Skeletal muscle cell (primary cell): ENCODE results near the gene GALNT3.
A peak's percentile ranks its signal among the peaks of the same experiment; 100 is the strongest.

Experiments used
- DNase-seq: peaks from one replicate; pipeline ENCODE4 v3.0.0-alpha.2; 2010; ENCODE audit warnings: low read depth
- H3K4me3 ChIP-seq: 2 replicates; pipeline ENCODE4 v1.5.1; 2011; ENCODE audit warnings: low read depth, mild to moderate bottlenecking, control low read depth, low read length, moderate library complexity

Gene GALNT3

DNA sequence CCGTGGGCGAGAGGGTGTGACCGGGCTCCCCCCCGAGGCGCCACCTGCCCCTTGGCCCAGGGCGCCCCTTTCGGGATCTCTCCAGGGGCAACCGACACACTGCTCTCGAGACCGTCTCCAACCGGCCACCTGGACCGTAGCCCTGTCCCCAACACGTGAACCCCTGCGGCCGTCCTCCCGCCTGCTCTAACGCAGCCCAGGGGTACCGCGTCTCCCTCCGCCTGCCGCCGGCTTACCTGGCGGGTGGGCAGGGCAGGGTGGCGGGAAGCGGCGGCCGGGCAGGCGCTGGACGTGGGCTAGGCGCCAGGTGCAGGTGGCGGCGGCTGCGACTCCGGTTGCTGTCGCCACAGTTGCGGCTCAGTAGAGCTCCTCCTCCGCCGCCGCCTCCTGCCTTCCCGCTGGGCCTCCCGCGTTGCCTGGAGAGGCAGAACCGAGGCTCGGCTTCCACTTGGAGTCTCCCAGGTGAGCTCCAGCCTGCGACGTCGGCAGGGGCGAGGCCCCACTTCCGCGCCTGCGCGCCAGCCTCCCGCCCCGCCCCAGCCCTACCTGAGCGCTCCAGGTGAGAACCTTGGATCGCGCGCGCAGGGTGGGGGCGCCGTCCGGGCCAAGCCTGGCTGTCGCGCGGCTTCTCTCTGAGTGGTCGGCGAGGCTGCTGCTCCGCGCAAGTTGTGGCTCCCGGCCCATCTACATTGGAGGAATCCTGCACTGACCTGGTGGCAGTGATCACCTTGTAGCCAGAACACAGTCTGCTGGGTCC, at the start of gene GALNT3:
Gene GALNT3, minus strand, starts transcription at position 469 of the 757 bp plus-strand sequence. CDS start 23,547 bp downstream, outside the sequence.
- peak within 1 kb of the TSS; percentile 61 for H3K4me3 ChIP-seq
- DNase-seq: no peak

DNA sequence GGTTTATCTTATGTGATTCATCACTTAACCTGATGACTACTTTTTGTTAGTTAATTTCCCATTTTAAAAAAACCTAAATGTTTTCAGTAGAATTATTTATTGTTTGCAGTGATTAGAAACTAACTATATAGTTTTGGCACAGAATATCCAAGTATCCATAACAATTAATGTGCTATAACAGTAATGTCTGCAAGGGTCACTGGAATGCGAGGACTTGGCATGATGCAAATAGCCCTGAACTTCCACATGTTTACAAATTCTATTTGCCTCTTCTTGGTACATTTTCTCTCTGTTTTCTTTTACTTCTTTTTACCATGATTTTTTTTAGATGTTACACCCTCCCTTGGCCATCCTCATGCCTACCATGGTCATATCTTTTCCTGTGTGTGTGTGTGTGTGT, 49.3 kb upstream of the GALNT3 start:
- no peak for DNase-seq
- H3K4me3 ChIP-seq: no peak overlapping the region

DNA sequence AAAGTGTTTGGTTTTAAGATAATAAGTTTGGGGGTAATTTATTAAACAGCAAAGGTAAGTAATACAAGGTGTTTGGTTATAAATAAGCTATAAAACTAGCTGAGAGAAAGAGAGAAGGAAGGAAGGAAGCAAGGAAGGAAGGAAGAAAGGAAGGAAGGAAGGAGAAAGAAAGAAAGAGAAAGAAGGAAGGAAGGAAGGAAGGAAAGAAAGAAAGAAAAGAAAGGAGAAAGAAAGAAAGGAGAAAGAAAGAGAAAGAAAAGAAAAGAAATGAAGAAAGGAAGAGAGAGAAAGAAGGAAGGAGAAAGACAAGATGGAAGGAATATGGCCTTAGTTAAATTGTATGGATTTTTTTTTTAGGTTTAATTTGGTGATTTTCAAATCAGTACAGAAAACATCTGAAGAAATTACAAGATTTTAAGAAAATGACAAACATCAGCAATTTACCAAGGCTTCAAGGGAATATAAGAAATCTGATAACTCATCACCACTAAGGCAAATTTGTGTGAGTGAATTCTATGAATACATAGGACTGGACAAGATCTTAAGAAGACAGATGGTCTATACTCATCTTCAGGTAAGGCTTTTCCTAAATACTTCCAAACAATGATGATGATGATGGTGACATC, 46.4 kb upstream of the GALNT3 start:
- no peak for DNase-seq
- no peak overlapping the region for H3K4me3 ChIP-seq

DNA sequence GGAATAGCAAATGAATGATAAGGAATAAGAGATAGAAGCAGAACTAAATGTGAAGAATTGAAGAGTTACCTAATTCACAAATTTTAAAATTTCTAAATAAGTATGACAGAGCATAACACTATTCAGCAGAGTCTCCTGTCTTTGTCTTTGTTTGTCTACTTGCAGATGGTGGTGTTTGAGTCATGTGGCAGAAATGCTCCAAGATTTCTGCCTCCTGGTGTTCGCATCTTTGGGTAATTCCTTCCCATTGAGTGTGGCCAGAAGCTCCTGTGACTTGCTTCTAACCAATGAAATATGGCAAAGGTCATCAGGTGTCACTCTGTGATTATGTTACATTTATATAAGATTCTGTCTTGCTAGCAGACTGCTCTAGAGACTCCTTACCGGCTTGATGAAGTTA, 45.6 kb upstream of the GALNT3 start:
- no peak overlapping the region for H3K4me3 ChIP-seq
- DNase-seq: no peak

DNA sequence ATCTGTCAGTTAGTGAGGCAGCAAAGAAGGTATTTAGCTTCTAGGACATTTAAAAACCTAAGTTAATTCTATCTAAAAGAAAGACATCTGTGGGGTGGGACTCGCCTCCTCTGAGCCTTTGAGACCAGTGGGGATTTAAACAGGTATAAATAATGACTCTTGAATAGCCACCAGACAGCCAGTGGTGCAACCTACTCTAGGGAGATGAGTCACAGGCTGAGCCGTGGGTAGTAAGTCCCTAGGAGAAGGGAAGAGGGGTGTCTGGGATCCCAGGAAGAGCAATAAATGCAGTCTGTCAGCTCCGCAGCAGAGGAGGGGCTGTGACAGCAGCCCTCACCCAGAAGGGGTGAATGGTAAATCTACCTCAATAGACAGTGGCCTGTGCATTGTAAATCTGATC, 43.1 kb upstream of the GALNT3 start:
- DNase-seq: no peak

DNA sequence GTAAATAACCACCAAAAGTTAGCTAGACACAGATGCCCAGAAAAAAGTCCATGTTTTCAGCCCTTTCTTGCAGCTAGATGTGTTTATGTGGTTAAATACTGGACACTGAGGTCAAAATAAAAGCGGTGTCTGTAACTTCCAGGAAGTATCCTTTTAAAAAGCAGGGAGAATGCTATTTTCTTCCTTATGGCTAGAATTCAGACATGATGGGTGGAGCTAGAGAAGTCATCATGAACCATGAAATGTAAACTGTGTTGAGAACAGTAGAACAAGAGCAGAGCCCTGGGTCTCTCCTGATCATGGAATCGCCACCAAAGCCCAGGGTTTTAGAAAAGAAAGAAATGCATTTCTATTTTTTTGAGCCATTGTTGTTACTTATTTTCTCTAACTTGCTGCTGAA, 41.3 kb upstream of the GALNT3 start:
- no peak for DNase-seq
- H3K4me3 ChIP-seq: no peak overlapping the region

More for the DNA sequence above, 43.1 kb upstream of the GALNT3 start:
- no peak overlapping the region for H3K4me3 ChIP-seq

DNA sequence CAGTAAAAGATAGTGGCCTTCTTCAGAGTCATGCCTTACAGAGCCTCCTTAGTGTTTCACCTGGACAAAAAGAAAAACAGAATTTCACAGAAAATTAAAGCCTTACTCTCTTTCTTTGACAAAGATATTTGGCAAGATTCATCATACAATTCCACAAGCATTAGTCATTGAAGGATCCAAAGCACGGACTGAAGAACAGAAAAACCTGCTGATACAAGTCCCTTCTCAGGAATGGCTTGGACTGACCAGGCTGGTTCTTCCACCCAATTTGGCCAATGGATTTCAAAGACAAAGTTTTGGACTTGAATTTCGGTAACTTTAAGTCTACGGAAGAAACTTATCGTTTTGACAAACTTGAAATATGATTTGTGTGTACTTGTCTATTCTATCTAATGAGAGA, 39.1 kb upstream of the GALNT3 start:
- no peak for DNase-seq
- H3K4me3 ChIP-seq: no peak overlapping the region

DNA sequence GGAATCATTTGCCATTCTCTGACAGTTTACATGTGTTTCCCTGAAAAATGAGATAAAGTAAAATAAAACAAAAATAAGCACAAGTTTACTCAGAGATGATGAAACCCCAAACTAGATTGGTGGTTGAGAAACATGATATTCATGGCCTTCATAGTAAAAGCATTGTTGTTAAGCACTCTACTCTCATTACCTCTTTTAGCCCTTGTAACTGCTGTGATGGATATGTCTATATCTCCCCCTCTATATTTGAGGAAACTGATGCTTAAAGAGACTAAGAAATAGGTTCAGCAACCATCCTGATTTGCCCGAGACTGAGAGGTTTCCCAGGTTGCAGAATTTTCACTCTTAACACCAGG, 33.9 kb upstream of the GALNT3 start:
- H3K4me3 ChIP-seq: no peak overlapping the region
- DNase-seq: no peak

DNA sequence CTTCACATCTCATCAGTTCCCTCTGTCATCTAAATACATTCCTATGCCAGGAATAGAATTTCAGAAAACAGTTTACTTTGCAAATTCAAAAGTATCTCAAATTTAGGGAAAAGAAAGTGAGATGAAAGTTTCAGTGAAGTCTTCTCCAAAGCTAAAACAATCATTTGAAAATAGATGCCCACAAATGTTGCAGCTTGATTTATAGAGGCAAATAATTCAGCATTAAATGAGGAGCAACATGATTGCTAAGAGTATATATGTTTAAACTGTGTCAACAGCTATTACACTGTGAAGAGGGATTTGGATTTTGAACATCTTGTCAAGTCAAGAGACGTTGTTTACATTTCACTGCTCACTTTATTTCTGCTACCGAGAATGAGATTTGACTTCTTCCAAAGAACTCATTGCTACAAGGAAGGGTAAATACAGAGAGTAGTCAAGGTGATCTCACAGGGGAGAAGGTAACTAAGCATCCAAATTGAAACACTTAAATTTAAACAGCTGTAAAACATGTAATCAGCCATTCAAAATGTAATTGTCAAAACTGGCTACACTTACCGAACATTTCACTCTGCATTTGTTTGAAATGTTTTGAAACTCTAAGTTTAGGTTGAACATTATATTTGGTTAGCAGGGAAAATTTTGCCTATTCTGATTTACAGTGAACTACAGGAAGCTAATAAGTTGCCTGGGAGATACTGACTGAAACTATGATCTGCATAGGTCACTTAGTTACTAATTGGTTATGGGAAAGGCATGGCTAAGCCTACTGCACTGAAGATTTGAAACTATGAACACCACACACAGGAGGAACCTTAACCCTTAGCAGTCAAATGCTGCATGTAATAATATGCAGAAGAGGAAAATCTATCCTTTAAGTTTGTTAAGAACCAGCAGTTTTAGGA, 33.2 kb upstream of the GALNT3 start:
- DNase-seq: no peak
- no peak overlapping the region for H3K4me3 ChIP-seq

DNA sequence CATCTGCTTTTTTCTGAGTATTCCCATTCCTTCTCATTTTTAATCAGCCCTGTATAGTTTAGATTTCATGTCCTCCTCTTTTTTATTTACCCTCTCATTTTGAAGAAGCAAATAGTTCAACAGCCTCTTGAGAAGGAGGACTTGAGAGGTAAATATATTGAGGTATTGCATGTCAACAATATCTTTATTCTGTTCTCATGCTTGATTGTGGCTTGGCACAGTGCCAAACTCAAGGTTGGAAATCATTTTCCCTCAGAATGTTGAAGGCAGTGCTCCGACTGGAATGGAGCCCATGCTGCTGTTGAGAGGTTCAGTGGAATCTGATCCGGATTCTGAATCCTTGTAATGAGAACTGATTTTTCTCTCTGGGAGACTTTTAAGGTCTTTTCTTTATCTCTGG, 31.0 kb upstream of the GALNT3 start:
- DNase-seq: no peak

DNA sequence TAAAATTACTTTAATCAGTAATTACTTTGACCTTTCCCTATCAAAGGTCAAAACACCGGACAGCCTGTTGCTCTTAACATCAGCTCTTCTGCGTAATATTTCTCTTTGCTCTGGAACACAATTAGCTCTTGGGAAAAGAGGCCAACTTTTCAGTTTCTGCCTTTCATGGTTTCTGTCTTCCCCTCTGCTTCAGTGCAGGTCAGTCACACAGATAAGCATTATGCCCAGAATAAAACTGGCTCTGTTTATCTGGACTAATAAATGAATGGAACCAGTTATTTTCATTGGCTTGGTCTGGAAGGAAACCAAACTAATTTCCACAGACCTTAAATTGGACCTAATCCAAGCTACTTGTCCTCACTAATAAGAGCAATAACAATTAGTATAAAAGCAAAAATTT, 26.2 kb upstream of the GALNT3 start:
- DNase-seq: no peak
- no peak overlapping the region for H3K4me3 ChIP-seq

More for the DNA sequence above, 31.0 kb upstream of the GALNT3 start:
- no peak overlapping the region for H3K4me3 ChIP-seq

DNA sequence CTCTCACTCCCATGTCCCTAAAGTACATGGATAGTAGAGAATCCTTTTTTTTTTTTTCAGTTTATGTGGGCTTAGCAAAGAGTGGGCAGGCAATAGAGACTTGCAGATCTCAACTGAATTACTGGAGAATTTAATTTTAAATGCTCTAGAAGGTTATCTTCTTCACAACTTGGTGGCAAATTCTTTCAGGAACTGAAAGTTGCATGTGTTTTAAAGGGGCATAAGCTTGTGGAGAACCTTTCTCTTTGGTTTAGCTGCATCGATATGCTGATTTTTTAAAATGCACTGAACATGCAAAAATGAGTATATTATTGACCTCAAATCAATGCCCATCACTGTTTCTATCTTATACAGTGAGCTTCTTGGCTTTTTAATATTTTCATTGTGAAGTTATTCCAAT, 24.9 kb upstream of the GALNT3 start:
- no peak for DNase-seq

DNA sequence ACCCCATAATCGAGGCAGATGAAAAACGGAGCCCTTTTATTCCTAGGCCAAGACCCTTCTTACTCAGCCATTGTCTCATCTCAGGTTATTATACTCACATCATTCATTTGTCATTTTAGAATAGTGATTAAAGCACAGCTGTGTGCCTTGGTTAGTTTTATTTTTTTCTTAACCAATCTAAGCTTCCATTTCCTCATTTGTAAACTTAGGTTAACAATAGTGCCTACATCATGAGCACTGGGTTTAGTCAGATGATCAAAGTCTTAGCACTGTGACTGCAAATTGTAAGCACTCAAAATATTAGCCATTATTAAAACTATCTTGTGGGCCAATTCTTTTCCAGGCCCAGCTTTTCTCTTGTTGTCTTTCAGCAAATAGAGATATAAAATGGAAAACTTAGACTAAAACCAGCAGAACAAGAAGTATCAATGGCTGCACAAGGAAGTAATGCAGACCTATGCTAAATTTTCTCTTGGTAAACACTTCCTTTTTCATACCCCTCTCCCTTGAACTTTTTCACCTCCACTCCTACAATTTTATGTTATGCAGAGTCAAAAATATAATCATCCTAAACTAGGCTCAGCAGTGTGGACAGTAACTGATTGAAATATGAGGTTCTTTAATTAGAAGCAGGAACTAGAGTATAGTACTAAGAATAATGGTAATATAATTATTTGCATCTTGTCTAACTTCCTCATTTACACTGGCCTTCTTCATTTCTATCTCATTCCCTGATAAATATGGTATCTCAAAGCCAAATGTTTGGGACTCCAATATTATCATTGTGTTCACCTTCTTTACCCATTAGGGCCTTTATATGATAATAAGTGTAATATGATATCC, 21.5 kb upstream of the GALNT3 start:
- DNase-seq: no peak
- H3K4me3 ChIP-seq: no peak overlapping the region

More for the DNA sequence above, 24.9 kb upstream of the GALNT3 start:
- no peak overlapping the region for H3K4me3 ChIP-seq

DNA sequence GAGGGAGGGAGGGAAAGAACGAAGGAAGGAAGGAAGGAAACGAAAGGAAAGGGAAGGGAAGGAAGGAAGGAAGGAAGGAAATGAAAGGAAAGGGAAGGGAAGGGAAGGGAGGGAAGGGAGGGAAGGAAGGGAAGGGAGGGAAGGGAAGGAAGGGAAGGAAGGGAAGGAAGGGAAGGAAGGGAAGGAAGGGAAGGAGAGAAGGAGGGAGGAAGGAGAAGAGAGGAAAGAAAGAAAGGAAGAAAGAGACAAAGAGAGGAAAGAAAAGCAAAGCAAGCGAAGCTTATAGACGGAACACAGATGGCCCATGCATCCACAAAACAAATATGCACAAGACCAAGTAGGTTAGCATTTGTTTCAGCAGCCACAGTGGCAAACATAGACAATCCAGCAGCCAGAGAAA, 20.4 kb upstream of the GALNT3 start:
- no peak for DNase-seq
- no peak overlapping the region for H3K4me3 ChIP-seq

DNA sequence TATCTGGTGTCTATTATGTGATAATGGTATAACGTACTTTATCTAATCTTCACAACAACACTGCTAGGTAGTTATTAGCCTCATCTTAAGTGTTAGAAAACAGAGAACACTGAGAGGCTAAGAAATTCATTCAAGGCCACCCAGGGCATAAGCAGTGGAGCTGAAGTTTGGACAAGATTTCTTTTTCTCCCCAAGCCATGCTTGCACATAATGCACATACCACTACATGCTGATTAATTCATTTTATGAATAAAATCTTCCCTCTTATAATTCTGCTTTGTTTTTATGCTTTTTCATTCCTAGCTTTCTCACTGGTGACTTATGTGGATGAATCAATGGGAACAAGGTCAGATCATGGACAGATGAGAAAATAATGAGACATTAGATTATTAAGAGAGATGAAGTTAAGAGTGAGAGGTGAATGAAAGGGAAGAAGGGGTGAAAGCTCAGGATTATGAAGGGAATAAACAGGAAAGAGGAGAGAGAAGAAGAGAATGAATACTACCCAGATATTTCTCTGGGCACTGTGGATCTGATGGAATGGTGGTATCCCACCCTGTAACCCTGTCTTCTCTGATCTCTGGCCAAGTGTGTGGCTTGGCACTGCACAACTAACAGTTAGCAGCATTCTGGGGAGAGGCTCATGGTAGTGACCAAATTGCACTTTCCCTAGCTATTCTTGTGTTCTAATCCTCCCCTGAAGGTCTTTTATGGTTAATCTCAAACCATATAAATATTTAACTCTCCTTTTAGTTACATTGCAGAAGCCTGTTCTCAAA, 17.7 kb upstream of the GALNT3 start:
- DNase-seq: no peak
- H3K4me3 ChIP-seq: no peak overlapping the region

DNA sequence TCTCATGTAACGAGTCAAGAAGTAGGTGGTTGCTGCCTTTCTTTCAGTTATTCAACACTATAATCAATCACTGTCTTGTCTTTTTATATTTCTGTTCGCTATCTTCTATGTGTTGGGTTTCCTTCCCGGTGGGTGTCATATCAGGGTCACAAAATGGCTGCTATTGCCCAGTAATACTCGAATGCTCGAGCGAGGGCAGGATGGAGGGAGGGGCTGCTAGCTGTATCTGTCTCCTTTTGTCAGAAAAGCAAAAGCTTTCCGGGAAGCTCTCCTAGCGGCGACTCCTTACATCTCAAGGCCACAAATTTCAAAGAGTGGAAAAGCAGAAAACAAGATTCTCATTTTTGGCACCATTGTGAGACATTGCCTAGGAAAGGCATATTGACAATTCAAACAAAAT, 16.4 kb upstream of the GALNT3 start:
- H3K4me3 ChIP-seq: no peak overlapping the region
- DNase-seq: no peak

DNA sequence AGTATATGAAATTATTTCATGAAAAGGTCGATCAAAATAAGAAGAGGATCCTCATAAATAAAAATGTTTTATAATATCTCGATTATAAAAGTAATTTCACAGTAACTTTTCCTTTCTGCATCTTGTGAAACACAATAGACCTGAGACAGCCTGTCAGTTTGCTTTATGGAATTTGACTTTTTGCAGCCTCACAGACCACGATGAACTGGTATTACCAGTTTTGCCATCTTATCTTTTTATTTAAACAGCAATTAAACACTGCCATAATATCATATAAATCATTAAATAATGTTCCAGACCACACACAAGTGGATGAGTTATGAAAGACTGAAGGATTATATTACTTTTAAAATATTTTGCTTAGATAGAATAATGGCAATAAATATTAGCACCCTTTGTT, 10.7 kb upstream of the GALNT3 start:
- no peak for DNase-seq
- no peak overlapping the region for H3K4me3 ChIP-seq

DNA sequence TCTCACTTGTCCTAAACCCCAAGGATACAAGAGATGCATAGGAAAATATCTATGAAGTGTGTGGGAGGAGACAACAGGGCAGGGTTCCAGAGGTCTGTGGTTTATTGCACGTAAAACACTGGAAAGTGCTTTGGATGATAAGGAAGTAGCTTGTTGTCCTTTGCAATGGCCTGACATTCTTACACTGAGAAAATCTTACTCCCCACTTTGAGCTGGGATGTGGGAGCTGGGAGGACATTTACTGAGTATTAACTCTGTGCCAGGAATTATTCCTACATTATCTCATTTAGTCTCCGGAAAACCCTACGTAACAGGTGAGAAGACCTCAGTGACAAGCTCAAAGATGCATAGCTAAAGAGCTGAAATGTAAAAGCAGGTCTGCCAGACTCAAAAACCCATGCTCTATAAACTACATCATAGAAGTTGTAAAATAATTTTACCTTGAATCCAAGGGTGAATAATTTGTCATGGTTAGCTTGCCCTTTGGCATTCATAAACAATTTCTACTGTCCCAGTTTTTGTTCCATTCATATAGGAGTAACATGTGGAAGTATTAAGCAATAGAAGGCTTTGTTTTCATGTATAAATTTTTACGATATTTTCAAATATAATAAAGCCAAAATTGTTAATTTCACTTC, 9.2 kb upstream of the GALNT3 start:
- no peak overlapping the region for H3K4me3 ChIP-seq
- peak; percentile 51 for DNase-seq
